ENCODE measurements around the gene STK39. TPM values are rescaled to one million over a fixed set of nuclear protein-coding genes. Genes with fewer than 3 reads are reported as not detected.

Gene STK39
- total RNA-seq, 1 donor from 2014 or later, result 18.5 TPM

GRCh38 chr2:168149150-168149974 lies 98.0 kb downstream of the STK39 start:
- CTCF ChIA-PET, result no interaction called here
- Mint-ChIP-seq H3K36me3 (ENCODE audit: low read depth) (peaks cover 11% of the 10 kb centered on the region), H3K4me1 (no peaks in the 10 kb centered on the region)

GRCh38 chr2:168147830-168148794 lies 99.3 kb downstream of the STK39 start:
- CTCF ChIA-PET, result no interaction called here
- peaks cover 11% of the 10 kb centered on the region for H3K36me3 Mint-ChIP-seq (ENCODE audit: low read depth)
- no peak for DNase-seq
- no peaks in the 10 kb centered on the region for H3K27me3 Mint-ChIP-seq
- POLR2A ChIA-PET, result no interaction called here
- intact Hi-C loops (cut with micrococcal nuclease), result no loop called here
- no peak for TF ChIP-seq CTCF (IDR thresholded peaks at IDR 0.05)
- H3K27ac Mint-ChIP-seq, result no peak overlapping the region
- H3K9me3 Mint-ChIP-seq, result no peaks in the 10 kb centered on the region
- ATAC-seq (ENCODE audit: low read depth), result no peak
- no peaks in the 10 kb centered on the region for H3K4me1 Mint-ChIP-seq
- no peak overlapping the region for H3K4me3 Mint-ChIP-seq

More at GRCh38 chr2:168149150-168149974, 98.0 kb downstream of the STK39 start:
- intact Hi-C loops (cut with micrococcal nuclease), result no loop called here
- no peaks in the 10 kb centered on the region for H3K9me3 Mint-ChIP-seq
- no peak overlapping the region for H3K27ac Mint-ChIP-seq
- no peak overlapping the region for H3K4me3 Mint-ChIP-seq
- TF ChIP-seq CTCF (IDR thresholded peaks at IDR 0.05), result no peak
- DNase-seq, result no peak
- no peak for ATAC-seq (ENCODE audit: low read depth)
- H3K27me3 Mint-ChIP-seq, result no peaks in the 10 kb centered on the region
- POLR2A ChIA-PET, result no interaction called here

- POLR2A ChIA-PET, result no interaction called here
These were observed 100.2 kb downstream of the STK39 start for GRCh38 chr2:168146892-168147810.

More at GRCh38 chr2:168146892-168147810, 100.2 kb downstream of the STK39 start:
- no peak for TF ChIP-seq CTCF (IDR thresholded peaks at IDR 0.05)
- intact Hi-C loops (cut with micrococcal nuclease), result no loop called here
- CTCF ChIA-PET, result interaction anchor here (1.7 kb wide), 1 partner anchor 14 kb away, joined by 4 read pairs; no protein-coding TSS in a partner anchor
- Mint-ChIP-seq H3K36me3 (ENCODE audit: low read depth) (peaks cover 7% of the 10 kb centered on the region), H3K4me1 (no peaks in the 10 kb centered on the region), H3K9me3 (no peaks in the 10 kb centered on the region), H3K27me3 (no peaks in the 10 kb centered on the region), H3K27ac (no peak overlapping the region), H3K4me3 (no peak overlapping the region)
- ATAC-seq (ENCODE audit: low read depth) (no peak), DNase-seq (no peak)

All from activated B cell treated with CpG ODN at 0.5 μM for 24 hours (primary cell).